Memory B cell (primary cell): ENCODE results near the gene ZAP70.

Experiments used
- ATAC-seq: fragments of 150-1000 bp; cut with Tn5 transposase; 2 replicates; pipeline ENCODE4 v1.10.0; 2021; ENCODE audit warnings: low read depth, mild to moderate bottlenecking, moderate library complexity
- DNase-seq, 2 donors: peaks; one replicate each; pipeline ENCODE4 v3.0.0; 2022; ENCODE audit warnings: low spot score in 2 of 2
- H3K27ac Mint-ChIP-seq: one replicate; pipeline ENCODE4 v1.8.0; 2022; ENCODE audit warnings: mild to moderate bottlenecking, moderate library complexity, mixed read lengths
- H3K27me3 Mint-ChIP-seq: one replicate; pipeline ENCODE4 v1.8.0; 2022; ENCODE audit warnings: mixed read lengths
- H3K36me3 Mint-ChIP-seq: one replicate; pipeline ENCODE4 v1.8.0; 2022; ENCODE audit warnings: mild to moderate bottlenecking, mixed read lengths
- H3K4me1 Mint-ChIP-seq: one replicate; pipeline ENCODE4 v1.8.0; 2022; ENCODE audit warnings: mixed read lengths
- H3K4me3 Mint-ChIP-seq: one replicate; pipeline ENCODE4 v1.8.0; 2022; ENCODE audit warnings: mild to moderate bottlenecking, moderate library complexity, mixed read lengths
- H3K9me3 Mint-ChIP-seq: one replicate; pipeline ENCODE4 v1.8.0; 2022; ENCODE audit warnings: mixed read lengths

Gene ZAP70

DNA sequence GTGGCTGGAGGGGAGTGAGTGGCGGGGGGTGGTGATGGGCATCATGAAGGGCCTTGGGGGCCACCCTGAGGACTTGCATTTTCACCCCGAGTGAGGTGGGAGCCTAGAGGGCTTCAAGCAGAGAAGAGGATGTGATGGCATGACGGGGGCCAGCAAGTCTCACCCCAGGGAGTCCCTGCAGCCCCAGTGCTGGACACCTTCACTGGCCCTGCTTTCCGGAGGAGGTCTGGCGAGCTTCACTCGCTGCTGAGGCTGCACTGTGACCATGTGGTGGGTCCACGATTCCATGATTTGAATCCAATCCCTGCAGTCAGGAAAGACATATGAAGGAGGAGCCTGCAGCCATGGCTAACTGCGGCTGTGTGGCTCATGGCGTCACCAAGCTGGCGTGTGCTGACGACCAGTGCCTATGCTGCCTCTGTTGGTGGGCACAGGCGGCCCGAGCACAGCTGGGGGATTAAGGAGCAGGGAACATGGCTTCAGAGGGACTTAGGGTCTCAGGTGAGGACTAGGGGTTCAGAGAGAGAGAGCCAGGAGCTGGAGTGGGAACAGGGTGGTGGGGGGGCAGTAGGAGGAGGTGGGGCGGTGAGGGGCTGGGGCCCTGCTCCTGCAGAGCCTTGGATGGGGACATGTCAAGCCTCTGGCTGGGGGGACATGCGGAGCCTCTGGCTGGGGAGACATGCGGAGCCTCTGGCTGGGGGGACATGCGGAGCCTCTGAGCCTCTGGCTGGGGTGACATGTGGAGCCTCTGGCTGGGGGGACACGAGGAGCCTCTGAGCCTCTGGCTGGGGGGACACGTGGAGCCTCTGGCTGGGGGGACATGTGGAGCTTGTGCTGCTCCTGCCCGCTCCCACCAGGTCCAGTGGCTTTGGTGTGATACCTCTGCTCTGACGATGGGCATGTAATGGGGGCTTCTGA, 3.6 kb downstream of the ZAP70 start:
- no peak for DNase-seq
- no peak for ATAC-seq
- Mint-ChIP-seq H3K4me3 (no peak overlapping the region), H3K27me3 (no peaks in the 10 kb centered on the region), H3K27ac (no peak overlapping the region), H3K36me3 (no peaks in the 10 kb centered on the region), H3K4me1 (peaks cover 21% of the 10 kb centered on the region), H3K9me3 (no peaks in the 10 kb centered on the region)

GRCh38 chr2:97717613-97717995, 4.2 kb downstream of the ZAP70 start:
- ATAC-seq, result no peak
- Mint-ChIP-seq H3K27me3 (no peaks in the 10 kb centered on the region), H3K9me3 (no peaks in the 10 kb centered on the region), H3K4me1 (peaks cover 21% of the 10 kb centered on the region), H3K36me3 (no peaks in the 10 kb centered on the region), H3K27ac (no peak overlapping the region), H3K4me3 (no peak overlapping the region)
- DNase-seq, result no peak

DNA sequence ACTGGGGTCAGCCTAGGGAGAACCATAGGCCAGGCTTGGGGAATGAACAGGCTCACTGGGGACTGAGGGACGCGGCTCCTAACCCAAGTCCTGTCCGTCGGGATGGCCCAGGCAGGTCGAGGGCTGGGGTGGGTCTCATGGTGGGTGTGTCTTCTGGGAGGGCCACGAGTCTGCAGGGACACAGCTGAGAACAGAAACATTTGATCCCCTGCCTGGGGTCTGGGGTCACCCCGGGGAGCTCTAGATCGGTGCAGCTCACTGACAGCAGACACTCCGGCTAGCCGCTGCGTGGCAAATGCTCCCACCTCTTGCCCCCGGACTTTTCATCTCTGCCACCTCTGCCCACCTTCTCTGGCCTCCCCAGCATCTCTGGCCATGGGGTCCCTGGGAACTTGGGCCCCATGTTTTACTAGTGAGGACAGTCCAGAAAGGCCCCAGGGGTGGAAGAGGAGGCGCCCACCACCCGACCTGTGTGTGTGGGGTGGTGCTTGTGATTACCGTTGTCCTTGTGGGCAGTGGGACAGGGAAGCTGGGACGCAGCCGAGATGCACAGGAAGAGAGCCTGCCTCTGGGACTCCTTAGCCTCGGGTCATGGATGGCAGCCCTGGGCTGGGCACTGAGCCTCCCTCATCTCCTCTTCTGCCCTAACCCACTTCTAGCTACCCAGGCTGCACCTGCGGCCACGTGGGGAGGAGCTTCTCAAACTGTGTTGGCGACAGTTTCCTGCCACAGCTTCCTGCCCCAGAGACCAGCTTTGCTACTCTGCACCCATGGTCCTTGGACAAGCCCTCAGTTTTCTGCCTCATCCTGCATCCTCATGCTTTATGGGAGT, 4.9 kb downstream of the ZAP70 start:
- Mint-ChIP-seq H3K36me3 (no peaks in the 10 kb centered on the region), H3K27me3 (no peaks in the 10 kb centered on the region), H3K27ac (peak overlapping the region; percentile 7), H3K4me1 (peaks cover 21% of the 10 kb centered on the region), H3K4me3 (peak overlapping the region; percentile 85), H3K9me3 (no peaks in the 10 kb centered on the region)
- peak; percentile 99 for ATAC-seq
- DNase-seq, result peak; percentile 37 to 43

DNA sequence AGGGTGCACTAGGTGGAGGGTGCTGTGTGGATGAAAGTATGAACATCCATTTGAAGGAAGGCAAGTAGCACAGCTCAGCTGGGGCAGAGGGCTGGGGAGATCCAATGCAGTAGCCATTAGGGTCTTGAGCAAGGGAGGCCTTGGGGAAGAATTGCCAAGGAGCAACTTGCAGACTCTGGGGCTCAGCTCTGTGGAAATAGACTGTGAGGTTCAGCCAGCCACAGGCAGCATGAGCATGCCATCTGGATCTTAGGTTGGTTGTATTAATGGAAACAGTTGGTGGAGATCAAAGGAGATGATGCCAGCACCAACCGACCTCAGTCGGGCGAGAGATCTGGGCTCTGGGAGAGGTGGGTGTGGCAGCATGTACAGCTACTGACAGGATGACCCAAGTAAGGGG, 5.6 kb downstream of the ZAP70 start:
- H3K36me3 Mint-ChIP-seq, result no peaks in the 10 kb centered on the region
- peak overlapping the region; percentile 7 for H3K27ac Mint-ChIP-seq
- H3K9me3 Mint-ChIP-seq, result no peaks in the 10 kb centered on the region
- H3K4me1 Mint-ChIP-seq, result peaks cover 21% of the 10 kb centered on the region
- DNase-seq (no peak), ATAC-seq (peak; percentile 22)
- peak overlapping the region; percentile 85 for H3K4me3 Mint-ChIP-seq
- no peaks in the 10 kb centered on the region for H3K27me3 Mint-ChIP-seq

DNA sequence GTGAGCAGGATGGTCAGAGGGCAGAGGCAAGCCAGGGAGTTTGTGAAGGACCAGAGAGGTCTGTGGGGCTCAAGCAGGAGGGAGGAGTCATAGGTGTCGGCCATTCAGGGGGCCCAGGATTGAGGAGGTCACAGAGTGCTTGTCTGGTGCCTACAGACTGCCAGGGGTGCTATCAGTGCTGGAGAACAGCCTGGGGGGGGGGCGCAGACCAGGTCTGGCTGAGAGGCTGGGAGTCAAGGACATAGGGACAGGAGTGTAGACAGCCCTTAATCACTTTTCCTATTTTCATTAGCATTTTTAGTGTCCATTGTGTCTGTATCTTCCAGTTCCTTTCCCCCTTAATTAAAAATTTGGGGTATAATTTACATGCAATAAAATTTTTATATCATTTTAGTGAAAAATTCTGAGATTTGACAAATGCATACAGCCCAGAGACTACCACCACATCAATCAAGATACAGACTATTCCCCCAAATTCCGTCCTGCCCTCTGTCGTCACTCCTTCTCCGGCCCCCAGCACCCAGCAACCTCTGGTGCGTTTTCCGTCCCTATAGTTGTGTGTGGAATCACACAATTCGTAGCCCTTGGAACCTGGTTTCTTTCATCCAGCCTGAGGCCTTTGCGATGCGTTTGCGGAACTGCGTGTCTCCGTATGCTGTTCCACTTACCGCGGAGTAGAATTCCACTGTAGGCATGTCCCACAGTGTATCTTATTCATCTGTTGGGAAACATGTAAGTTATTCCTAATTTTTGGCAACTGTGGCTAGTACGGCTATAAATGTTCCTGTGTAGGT, 6.2 kb downstream of the ZAP70 start:
- ATAC-seq (no peak), DNase-seq (no peak)
- Mint-ChIP-seq H3K27ac (peak overlapping the region; percentile 7), H3K27me3 (no peaks in the 10 kb centered on the region), H3K9me3 (no peaks in the 10 kb centered on the region), H3K4me3 (peak overlapping the region; percentile 85), H3K4me1 (peaks cover 21% of the 10 kb centered on the region), H3K36me3 (no peaks in the 10 kb centered on the region)

DNA sequence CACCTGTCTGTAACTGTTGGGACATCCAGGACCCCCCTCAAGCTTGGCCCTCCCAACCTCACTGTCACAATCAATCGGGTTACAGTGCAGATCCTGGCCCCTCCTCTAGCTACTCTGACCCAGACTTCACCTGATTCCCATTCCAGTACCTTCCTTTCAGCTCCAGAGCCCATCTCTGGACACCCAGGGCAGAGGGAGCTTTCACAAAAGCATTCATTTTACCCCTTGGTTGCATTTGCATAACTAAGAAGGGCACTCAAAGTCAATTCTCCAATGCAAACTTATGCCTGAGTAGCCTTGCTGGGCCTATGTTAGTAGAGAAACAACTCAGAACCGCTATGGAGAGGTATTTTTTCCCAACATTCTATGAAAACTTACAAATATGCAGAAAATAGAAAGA, 7.4 kb downstream of the ZAP70 start:
- no peak for ATAC-seq
- Mint-ChIP-seq H3K9me3 (no peaks in the 10 kb centered on the region), H3K36me3 (no peaks in the 10 kb centered on the region), H3K27ac (no peak overlapping the region), H3K4me1 (peaks cover 21% of the 10 kb centered on the region), H3K27me3 (no peaks in the 10 kb centered on the region), H3K4me3 (no peak overlapping the region)
- no peak for DNase-seq

DNA sequence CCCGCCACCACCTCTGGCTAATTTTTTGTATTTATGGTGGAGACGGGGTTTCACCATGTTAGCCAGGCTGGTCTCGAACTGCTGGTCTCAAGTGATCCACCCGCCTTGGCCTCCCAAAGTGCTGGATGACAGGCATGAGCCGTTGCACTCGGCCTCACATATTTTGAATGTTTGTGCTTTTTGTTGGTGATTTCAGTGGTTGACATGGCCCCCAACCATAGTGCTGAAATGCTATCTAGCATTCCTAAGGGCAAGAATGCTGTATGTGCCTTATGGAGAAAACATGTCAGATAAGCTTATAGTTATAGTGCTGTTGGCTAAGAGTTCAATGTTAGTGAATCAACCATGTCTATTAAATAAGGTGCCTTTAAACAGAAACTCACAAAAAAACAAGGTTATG, 8.9 kb downstream of the ZAP70 start:
- ATAC-seq, result no peak
- DNase-seq, result no peak
- Mint-ChIP-seq H3K4me3 (no peak overlapping the region), H3K4me1 (peaks cover 15% of the 10 kb centered on the region), H3K27ac (no peak overlapping the region), H3K27me3 (no peaks in the 10 kb centered on the region), H3K9me3 (no peaks in the 10 kb centered on the region), H3K36me3 (no peaks in the 10 kb centered on the region)

GRCh38 chr2:97723156-97724072, 10.0 kb downstream of the ZAP70 start:
- Mint-ChIP-seq H3K27me3 (peaks cover 1% of the 10 kb centered on the region), H3K9me3 (no peaks in the 10 kb centered on the region), H3K36me3 (peaks cover 4% of the 10 kb centered on the region), H3K27ac (no peak overlapping the region), H3K4me3 (no peak overlapping the region), H3K4me1 (peaks cover 15% of the 10 kb centered on the region)
- DNase-seq (no peak), ATAC-seq (no peak)

DNA sequence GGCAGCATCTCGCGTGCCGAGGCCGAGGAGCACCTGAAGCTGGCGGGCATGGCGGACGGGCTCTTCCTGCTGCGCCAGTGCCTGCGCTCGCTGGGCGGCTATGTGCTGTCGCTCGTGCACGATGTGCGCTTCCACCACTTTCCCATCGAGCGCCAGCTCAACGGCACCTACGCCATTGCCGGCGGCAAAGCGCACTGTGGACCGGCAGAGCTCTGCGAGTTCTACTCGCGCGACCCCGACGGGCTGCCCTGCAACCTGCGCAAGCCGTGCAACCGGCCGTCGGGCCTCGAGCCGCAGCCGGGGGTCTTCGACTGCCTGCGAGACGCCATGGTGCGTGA, 10.7 kb downstream of the ZAP70 start:
- ATAC-seq, result no peak
- peaks cover 4% of the 10 kb centered on the region for H3K36me3 Mint-ChIP-seq
- peak overlapping the region; percentile 47 for H3K27ac Mint-ChIP-seq

GRCh38 chr2:97724501-97724900, 11.1 kb downstream of the ZAP70 start:
- Mint-ChIP-seq H3K27me3 (peaks cover 1% of the 10 kb centered on the region), H3K4me1 (peaks cover 5% of the 10 kb centered on the region), H3K27ac (peak overlapping the region; percentile 47), H3K36me3 (peaks cover 4% of the 10 kb centered on the region), H3K9me3 (no peaks in the 10 kb centered on the region), H3K4me3 (no peak overlapping the region)
- ATAC-seq (no peak), DNase-seq (no peak)

More for the DNA sequence above, 10.7 kb downstream of the ZAP70 start:
- Mint-ChIP-seq H3K4me1 (peaks cover 8% of the 10 kb centered on the region), H3K4me3 (no peak overlapping the region), H3K9me3 (no peaks in the 10 kb centered on the region), H3K27me3 (peaks cover 1% of the 10 kb centered on the region)
- no peak for DNase-seq

GRCh38 chr2:97724946-97725688, 11.7 kb downstream of the ZAP70 start:
- peak overlapping the region; percentile 5 for H3K27ac Mint-ChIP-seq
- DNase-seq (no peak), ATAC-seq (no peak)
- H3K9me3 Mint-ChIP-seq, result no peaks in the 10 kb centered on the region
- peaks cover 1% of the 10 kb centered on the region for H3K27me3 Mint-ChIP-seq
- H3K4me3 Mint-ChIP-seq, result no peak overlapping the region
- H3K4me1 Mint-ChIP-seq, result peaks cover 2% of the 10 kb centered on the region
- H3K36me3 Mint-ChIP-seq, result peaks cover 4% of the 10 kb centered on the region

- Mint-ChIP-seq H3K27ac (no peak overlapping the region), H3K27me3 (peaks cover 4% of the 10 kb centered on the region), H3K4me3 (no peak overlapping the region), H3K36me3 (peaks cover 9% of the 10 kb centered on the region), H3K4me1 (no peaks in the 10 kb centered on the region), H3K9me3 (no peaks in the 10 kb centered on the region)
- no peak for ATAC-seq
- no peak for DNase-seq
Observed at GRCh38 chr2:97726261-97727064, 13.1 kb downstream of the ZAP70 start.
